ENCODE data around the gene MPV17L2.

The MPV17L2 gene

GRCh38 chr19:18218600-18218999, 25.6 kb downstream of the MPV17L2 start:
- no peak for DNase-seq (ENCODE audit: low read depth)

DNA sequence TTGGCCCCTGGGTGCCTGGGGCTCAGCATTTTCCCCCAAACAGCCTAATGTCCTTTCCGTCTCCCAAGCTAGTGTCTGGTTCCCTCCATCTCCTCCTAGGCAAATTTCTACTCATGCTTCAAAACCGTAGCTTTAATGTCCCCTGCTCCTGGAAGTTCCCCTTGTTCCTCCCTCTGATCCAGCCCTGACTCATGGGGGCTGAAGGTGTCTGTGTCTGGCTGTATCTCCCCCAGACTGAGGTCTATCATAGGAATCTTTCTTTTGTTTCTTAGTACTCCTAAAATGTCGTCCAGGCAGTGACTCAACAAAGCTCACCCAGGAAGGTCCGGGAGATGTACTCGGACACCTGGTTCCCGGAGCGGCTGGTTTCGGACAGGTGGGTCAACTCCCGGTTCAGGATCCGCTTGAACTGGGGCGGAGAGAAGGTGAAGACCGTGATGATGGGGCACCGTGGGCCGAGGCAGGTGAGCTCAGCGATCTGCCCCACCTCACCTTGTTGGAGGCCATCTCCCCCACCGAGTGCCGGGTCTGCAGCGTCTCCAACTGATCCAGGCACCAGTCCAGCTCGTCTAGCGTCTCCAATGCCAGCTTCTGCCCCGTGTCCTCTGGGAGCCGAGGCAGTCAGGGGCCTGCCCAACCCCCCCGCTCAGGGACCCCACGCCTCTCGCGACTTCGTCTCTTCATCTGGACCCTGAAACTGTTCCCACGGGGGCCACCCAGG, 27.1 kb downstream of the MPV17L2 start:
- no peak for DNase-seq (ENCODE audit: low read depth)

DNA sequence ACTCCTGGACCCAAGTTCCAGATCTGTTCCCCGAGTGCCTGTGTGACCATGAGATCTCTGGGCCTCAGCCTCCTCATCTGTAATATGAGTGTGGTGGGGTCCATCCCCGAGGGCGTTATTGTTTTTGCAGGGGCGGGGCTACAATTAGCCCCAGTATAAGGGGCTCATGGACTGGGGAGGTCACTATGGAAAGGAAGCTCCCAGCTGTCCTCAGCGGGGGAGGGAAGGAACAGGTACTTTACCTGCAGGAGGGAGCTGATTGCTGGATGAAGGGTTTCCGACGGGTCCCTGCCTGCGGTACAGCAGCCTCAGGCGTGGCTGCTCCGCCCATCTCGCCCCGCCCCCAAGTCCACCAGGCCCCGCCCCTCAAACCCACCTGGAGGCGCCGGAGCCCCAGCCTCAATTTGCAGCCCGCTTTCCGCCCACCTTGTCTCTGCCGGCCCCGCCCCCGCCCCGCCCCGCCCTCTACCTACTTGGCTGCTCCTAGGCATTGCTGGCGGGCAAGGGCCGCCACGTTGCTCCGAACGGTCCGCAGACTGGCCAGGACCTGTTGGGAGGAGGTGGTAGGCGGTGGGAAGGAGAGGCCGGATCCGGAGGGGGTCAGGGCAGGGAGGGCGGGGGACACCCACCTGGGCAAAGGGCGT, 27.7 kb downstream of the MPV17L2 start:
- DNase-seq (ENCODE audit: low read depth): no peak

DNA sequence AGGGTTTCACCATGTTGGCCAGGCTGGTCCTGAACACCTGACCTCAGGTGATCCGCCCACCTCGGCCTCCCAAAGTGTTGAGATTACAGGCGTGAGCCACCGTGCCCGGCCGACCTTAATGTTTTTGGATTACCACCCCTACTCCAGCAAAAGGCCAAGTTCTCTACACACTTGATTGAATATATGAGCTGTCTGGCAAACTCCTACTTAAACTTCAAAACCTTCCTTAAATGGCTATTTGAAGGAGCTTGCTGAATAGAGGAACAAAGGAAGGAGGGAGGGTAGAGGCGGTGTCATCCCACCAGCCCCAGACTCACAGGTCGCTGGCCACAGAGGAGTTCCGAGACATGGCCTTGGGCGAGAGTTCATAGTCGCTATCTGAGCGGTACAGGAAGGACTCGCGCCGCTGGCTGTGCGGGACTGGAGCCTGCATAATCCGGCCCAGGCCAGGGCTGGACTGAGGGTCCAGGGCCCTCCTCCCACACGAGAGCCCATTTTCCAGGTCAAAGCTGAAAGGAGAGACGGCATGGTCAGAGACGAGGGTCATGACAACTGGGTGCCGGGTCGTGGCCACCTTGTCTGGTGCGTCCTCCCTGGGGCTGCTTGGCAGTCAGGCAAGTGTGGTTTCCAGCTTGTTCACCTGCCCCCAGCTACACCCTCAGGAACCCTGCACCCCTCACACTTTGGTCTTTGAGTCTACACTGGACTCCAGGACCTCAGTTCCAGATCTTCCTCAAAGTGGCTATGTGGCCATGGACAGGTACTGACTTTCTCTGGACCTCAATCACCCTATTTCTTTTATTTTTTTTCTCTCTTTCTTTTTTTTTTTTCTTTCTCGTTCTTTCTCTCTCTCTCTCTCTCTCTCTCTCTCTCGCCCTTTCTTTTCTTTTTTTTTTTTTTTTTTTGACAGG, 29.1 kb downstream of the MPV17L2 start:
- DNase-seq (ENCODE audit: low read depth): no peak

DNA sequence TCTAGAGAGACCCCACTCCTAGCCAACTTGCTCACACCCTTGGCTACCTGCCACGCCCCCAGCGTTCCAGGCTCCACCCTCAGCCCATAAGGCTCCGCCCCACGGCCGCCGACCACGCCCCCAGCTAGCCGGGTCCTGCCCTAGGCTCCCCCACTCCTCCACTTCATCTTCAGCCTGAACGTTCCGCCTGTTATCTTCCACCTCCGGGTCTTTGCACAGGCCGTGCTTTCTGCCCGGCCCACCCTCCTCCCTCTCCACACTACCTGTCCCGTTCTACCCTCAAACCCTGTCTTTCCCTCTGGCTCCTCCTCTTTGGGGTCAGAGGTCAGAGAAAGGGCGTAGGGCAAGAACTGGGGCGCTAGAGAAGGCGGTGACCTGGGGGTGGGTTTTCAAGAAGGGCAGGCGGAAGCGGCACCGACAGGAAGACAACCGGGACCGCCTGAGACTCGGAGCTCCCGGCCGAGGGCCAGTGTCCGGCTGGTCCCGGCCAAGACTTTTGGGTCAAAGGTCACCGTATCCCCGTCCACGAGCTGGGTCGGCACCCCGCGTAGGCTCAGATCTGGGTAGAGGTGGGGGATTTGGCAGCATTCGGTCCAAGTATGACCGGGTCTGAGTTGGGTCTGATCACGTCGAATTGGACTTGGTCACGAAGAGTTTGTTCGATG, 31.0 kb downstream of the MPV17L2 start:
- peak; percentile 54 for DNase-seq (ENCODE audit: low read depth)

DNA sequence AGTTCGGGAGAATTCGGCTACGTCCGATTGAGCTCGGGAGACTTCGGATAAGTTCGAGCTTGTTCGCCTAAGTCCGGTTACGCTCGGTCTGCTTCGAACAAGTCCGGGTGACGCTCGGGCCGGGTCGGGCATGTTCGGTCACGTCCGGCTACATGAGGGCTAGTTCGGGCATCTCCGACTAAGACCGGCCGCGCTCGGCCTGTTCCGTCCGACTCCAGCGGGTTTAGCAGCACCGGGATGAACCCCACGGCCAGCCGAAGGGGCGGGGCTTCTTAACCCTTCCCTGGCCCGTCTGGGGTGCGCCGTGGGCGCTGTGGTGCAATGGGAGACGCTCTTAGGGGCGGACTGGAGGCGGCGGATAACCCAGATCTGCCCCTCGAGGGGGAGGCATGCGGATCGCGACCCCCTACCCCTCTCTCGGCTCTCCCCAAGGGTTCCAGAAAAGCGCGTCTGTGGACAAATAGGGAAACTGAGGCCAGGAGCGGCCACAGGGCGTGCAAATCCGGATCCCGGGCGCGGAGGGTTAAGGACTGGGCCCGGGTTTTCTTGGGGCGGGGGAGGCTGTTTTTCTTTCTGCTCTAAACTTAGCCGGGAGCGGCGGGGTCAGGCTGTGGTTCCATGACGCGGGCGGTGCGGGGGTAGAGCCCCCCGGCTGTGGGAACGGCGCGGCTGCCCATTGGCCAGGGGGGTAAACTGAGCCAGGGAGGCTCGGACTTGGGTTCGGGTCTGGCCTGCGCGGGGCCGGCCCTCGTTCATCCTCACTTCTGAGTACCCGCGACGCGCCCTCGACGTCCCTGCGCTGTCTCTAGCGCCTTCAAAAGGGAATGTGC, 31.7 kb downstream of the MPV17L2 start:
- peak; percentile 91 for DNase-seq (ENCODE audit: low read depth)

GRCh38 chr19:18225355-18225701, 32.3 kb downstream of the MPV17L2 start:
- DNase-seq (ENCODE audit: low read depth): no peak

DNA sequence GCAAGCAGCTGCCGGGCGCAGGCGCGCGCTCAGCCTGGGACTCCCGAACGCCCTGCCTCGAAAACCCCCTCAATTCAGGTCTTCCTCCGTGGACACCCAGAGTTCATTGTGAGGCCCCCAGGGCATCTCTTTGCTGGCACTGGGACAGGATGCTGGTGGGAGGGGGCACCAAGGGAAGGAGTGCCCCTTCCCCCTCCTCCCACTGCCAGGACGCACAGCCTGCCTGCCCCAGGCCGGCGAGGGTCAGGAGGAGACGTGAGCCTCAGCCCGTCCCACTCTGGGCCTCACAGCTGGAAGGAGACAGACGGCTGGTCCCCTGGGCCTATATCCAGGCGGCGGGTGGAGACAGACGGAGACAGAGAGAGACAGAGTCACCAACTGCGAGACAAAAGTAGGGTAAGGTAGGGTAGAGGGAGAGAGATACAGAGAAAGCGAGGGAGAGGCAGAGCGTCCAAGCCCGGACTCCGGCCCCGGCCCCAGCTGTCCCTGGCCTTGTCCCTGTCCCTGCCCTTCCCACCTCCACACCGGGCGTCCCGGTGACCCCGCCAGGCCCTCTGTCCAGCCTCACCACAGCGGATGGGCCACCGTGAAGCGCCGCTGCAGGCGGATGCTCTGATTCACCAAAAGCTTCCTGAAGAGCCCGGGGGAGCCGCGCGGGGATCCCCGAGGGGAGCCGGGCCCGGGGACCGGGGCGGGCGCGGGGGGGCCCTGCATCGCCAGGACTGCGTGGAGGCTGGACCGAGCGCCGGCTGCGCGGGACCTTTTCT, 32.9 kb downstream of the MPV17L2 start, which contains the start of gene PDE4C:
TSS of gene PDE4C (minus strand) at position 737 of the 767 bp plus-strand sequence. CDS start at position 714, 23 bp downstream.
- no peak for DNase-seq (ENCODE audit: low read depth)

DNA sequence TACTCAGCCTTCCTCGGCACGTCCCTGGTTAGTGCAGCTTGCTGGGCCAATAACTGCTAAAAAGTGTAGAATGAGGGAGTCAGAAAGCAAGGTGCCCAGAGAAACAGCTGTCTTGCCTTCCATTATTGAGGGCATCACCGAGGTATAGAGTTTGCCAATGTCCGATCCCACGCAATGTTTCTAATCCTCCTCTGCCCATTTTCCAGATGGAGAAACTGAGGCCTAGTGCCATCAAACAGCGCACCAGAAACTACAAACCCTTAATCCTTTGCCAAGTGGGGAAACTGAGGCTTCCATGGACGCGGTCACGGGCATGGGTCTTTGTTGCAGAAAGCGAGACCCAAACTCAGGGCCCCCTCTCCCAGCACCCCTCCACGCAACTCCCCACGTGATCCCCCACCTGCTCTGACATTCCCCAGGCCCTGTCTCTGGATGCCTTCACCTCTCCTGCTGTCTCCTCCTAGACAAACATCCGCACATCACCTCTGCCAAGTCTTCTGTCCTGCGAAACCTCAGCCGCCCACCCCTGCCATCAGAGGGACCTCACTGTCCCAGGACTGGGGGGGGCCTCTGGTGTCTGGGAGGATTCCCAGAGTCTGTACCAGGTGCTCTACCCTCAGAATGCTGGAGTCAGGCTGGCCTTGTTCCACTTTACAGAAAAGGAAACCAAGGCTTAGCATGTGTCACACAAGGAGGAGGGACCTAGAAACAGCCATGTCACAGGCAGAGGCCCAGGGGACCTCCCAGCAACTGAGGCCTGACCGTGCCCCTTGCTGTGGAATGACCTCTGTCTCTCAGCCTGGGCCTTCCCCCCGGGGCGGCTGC, 34.1 kb downstream of the MPV17L2 start:
- DNase-seq (ENCODE audit: low read depth): no peak

- no peak for DNase-seq (ENCODE audit: low read depth)
These were observed 34.8 kb downstream of the MPV17L2 start for GRCh38 chr19:18227781-18228271.

DNA sequence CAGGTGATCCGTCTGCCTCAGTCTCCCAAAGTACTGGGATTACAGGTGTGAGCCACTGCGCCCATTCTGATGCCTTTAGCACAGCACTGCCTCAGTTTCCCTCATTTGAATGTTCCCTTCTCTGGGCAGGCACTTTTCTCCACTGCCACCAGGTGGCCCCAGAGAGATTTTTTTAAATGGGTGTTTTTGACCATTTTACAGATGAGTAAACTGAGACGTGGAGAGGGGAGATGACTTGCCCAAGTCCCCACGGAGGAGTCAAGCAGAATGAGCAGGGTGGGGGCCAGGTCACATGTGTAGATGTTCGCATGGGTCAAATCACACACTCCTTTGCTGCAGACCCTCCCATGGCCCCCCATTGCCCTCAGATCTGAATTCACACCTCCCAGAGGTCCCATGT, 36.5 kb downstream of the MPV17L2 start:
- DNase-seq (ENCODE audit: low read depth): no peak

DNA sequence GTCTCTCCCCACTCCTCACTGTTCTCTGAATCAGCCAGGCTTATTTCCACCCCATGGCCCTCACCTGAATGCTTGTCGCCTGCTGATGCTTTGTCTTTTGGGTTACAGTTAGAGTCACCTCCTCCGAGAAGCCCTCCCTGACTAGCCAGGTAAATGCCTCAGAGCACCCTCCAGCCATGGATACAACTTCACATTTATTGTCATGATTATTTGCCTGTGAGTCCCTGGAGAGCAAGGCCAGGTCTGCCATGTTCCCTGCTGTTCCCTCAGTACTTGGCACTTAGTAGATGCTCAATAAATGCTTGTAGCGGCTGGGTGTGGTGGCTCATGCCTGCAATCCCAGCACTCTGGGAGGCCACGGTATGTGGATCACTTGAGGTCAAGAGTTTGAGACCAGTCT, 36.9 kb downstream of the MPV17L2 start:
- no peak for DNase-seq (ENCODE audit: low read depth)

DNA sequence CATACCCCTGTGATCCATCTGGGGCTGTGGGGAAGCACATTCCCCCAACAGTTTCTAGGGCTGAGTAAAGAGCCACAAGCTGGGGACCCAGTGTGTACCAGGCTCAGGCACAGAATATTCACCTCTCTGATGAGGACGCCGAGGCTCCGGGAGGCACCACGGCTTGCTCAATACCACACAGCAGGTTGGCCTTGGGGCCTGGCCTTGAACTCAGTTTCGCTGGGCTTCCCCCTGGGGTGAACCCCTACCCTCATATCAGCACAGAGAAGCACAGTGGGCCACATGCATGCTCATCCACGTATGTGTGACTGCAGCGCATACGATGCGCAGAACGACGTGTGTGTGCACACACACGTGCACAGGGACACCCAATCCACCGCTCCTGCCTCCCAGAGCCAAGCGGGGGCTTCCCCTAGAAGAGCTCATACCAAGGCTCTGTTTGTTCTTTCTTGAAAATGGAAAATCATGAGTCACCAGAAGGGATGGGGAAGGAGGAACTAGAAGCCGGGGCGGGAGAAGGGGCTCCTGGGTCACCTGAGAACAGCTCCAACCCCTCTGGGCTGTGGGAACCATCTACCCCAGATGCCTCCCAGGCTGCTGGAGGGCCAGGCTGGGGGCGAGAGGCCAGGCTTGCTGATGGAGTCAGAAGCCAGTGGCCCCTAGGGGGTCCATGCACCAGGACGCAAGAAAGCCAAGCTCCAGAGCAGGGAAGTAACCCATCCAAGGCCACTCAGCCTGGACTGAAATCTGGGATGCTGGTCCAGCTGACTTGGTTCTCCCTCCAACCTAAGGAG, 38.1 kb downstream of the MPV17L2 start:
- no peak for DNase-seq (ENCODE audit: low read depth)

GRCh38 chr19:18231775-18232174, 38.8 kb downstream of the MPV17L2 start:
- DNase-seq (ENCODE audit: low read depth): no peak

- no peak for DNase-seq (ENCODE audit: low read depth)
These were observed 39.7 kb downstream of the MPV17L2 start for GRCh38 chr19:18232540-18233223.

- no peak for DNase-seq (ENCODE audit: low read depth)
These were observed 40.3 kb downstream of the MPV17L2 start for GRCh38 chr19:18233224-18233825.

- no peak for DNase-seq (ENCODE audit: low read depth)
These were observed 41.2 kb downstream of the MPV17L2 start for GRCh38 chr19:18234194-18234593.

DNA sequence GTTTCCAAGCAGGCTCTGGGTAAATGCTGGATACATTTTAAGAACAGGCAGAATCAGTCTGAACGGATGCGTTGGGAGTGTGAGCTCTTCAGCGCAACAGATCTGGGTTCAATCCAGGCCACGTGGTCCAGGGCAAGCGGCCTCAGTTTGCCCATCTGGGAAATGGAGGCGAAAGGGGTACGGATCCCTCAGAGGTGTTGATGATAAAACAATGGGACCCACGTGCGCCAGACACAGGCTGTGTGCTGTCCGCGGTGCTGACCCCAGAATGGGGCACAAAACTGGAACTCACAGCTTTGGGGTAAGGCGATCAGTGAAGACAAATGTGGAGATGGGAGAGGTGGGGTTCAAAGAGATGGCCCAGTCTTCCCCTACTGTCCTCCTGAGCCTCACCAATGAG, 46.3 kb downstream of the MPV17L2 start:
- DNase-seq (ENCODE audit: low read depth): no peak
